Measurements from ENCODE around the gene CLP1.
"Not testable (repeated sequence)": the region's sequence is repeated elsewhere in the genome, so short reads cannot be mapped to it uniquely, and the experiment has no call there.

Gene CLP1

GRCh38 chr11:57667117-57667735, 9.7 kb downstream of the CLP1 start:
- peak; percentile 98 to 99 for DNase-seq

DNA sequence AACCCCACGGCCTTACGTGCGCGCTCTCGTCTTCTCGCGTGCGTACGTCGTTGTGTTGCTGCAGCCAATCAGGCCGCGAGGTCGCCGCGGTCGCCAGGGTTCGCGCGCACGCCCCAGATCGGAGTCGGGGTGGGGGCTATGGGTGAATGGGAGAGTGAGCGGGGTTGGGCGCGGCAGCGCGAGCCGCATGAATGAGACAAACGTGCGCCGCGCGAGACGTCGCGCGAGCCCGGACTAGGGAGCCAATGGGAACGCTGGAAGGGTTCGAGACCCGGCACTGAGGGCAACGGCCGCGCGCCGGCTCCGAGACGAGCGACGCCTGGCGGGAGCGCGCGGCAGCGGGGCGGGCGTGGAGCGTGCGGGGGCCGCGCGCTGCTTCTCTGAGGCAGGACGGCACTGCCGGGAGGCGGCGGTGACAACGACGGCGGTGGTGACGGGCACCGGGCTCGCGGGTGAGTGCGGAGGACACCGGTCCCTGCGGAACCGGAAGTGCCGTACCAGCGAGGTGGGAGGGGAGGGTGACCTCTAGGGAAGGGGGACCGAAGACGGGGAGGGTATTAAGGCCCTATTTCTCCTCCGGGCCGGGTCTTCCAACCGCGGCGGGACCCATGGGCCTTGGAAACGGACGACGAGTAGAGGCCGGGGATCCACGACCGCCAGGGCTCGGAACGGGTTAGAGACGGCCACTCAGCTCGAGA, 10.3 kb downstream of the CLP1 start, which contains the start of gene ZDHHC5:
TSS of gene ZDHHC5 (plus strand) at position 379 of the 698 bp plus-strand sequence. CDS start 4,977 bp downstream, outside the sequence.
- peak; percentile 98 to 99 for DNase-seq

- no peak for DNase-seq
Observed at GRCh38 chr11:57668434-57668782, 10.8 kb downstream of the CLP1 start.

GRCh38 chr11:57674251-57674650, 16.7 kb downstream of the CLP1 start:
- no peak for DNase-seq

DNA sequence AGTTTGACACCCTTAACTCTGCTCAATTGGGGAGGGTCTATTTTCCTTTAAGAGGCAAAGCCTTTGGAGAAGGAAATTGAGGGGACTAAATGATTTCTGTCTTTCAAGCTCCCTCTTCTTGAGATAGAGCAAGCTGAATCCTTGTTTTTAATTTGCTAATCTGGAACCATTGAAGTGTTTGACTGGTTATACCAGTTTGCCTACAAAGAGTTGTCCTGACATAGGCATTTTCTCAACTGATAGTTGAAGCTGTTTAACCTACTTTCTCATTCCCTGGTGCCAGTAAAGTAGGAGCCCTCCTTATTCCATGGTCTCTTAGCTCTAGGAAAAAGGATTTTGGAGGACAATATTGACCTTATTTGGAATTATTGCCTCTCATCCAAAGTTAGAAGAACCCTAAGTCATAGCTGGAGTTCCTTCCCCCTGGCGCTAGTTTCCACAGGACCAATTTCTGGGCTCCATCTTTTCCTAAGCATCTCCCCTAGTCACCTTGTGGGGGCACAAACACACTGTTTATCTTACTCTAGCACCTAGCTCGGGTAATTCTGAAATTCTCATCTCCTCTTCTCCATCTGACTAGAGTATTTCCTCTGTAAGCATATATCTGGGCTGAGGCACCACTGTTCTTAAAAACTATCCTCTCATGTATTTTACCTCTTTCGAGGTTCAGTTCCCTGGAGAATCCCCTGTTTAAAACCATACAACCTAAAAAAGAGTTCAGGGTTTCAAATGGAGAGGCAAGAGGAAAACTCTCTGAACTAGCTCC, 17.8 kb downstream of the CLP1 start:
- DNase-seq: no peak

DNA sequence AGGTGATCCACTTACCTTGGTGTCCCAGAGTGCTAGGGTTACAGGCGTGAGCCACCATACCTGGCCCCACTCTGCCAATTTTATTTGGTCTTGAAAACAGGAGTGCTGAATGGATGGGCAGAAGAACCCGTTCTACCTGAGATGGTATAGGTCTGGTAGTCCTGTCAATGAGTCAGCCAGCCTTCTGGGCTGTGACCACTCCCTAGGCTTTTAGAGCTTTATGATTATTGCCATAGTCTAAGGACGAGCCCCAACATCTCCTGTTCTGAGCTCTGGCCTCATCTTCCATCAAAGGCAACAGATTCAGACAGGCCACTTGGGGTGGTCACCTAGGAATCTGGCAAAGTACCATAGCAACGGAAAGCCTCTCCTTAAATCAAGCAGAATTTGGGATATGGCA, 21.8 kb downstream of the CLP1 start:
- DNase-seq: no peak

- no peak for DNase-seq
Observed at GRCh38 chr11:57680552-57680874, 23.0 kb downstream of the CLP1 start.

DNA sequence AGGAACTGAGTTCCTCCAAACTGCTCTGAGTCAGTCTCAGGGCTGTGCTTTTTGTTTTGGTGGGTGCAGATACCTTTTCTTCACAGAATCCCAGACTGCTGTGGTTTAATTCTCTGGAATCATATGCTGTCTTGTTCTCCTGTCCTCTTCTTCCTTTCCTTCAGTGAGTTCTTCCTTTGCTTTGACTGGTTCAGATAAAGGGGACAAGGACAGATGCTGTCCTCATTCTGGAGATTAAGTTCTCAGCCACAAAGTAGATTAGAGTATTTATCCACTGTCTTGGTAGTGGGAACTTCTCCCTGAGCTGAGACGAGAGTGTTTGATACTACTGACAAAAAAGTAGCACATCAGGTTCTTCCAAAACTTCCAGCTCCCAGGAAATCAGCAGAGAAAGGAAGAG, 23.6 kb downstream of the CLP1 start:
- no peak for DNase-seq

DNA sequence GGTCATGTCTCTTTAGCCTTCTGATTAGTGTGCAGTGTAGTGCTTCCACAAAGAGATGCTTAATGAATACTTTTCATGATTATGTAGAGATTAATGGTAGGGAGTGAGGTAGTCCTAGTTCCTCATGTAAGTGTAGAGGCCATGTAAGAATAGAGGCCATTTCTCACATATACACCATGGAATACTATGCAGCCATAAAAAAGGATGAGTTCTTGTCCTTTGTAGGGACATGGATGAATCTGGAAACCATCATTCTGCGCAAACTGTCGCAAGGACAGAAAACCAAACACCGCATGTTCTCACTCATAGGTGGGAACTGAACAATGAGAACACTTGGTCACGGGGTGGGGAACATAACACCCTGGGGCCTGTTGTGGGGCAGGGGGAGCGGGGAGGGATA, 32.9 kb downstream of the CLP1 start:
- DNase-seq: not testable (repeated sequence)

- no peak for DNase-seq
Observed at GRCh38 chr11:57698843-57699365, 41.3 kb downstream of the CLP1 start.

DNA sequence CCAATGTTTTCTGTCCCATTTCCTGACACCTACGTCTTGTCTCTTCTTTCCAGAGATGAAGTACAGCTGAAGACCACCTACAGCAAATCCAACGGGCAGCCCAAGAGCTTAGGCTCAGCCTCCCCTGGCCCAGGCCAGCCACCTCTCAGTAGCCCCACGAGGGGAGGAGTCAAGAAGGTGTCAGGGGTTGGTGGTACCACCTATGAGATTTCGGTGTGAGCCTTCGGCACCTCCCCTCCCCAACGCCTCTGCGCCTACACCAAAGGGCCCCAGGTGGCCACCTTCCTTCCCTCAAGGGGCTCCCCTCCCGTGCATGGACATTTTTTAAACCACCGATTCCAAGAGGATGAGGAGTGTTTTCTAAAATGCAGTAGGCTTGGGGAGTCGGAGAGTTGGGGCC, 42.3 kb downstream of the CLP1 start:
- no peak for DNase-seq

- no peak for DNase-seq
Observed at GRCh38 chr11:57700425-57700824, 42.9 kb downstream of the CLP1 start.

DNA sequence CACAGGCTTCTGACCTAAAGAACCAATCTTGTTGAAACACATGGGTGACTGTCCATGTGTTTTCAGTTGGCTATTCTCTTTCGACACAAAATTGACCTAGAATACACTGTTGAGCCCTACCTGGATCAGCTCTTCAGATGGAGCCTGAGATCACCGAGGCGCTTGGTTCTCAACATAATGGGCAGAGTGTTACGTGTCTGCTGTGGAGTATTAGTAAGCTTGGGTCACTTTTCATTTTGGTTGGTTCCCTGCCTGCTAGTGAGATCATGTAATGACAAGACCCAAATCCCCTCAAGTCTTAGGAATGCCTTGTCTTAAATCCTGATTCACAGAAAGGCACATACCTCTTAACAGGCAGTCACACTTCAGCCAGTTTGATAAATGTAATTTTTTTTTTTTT, 45.8 kb downstream of the CLP1 start:
- no peak for DNase-seq

DNA sequence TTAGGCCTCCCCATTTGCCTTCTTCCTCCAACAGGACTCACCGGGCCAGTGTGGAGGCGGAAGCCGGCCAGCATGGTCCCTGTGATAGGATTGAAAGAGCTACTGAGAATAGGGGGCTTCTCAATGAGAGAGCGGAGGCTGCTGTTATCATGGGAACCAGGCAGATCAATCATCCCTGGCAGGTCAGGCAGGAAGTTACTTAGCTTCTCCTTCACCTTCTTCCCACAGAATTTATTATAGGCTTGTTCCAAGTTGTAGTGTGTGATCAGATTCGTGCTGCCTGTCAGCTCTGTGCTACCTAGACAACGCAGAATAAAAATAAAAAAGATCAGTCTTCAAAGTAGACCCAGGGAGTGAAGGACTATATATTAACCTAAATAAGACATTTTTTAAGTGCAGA, 47.4 kb downstream of the CLP1 start:
- DNase-seq: no peak

- DNase-seq: not testable (repeated sequence)
Observed at GRCh38 chr11:57705432-57705831, 47.9 kb downstream of the CLP1 start.

- no peak for DNase-seq
Observed at GRCh38 chr11:57709802-57710367, 52.3 kb downstream of the CLP1 start.

All from hippocampal formation (tissue), 2 donors.